GM18519 (cell line): ENCODE measurements around the gene LSM12.
"Not testable (repeated sequence)": the region's sequence is repeated elsewhere in the genome, so short reads cannot be mapped to it uniquely, and the experiment has no call there.

ENCODE experiments used
- ATAC-seq: cut with Tn5 transposase; IDR thresholded peaks from one replicate; pipeline ENCODE4 v1.9.1; 2021; ENCODE audit warnings: mild to moderate bottlenecking, moderate library complexity; ENCODE audit not compliant: unreplicated experiment, low FRiP score

LSM12 gene

DNA sequence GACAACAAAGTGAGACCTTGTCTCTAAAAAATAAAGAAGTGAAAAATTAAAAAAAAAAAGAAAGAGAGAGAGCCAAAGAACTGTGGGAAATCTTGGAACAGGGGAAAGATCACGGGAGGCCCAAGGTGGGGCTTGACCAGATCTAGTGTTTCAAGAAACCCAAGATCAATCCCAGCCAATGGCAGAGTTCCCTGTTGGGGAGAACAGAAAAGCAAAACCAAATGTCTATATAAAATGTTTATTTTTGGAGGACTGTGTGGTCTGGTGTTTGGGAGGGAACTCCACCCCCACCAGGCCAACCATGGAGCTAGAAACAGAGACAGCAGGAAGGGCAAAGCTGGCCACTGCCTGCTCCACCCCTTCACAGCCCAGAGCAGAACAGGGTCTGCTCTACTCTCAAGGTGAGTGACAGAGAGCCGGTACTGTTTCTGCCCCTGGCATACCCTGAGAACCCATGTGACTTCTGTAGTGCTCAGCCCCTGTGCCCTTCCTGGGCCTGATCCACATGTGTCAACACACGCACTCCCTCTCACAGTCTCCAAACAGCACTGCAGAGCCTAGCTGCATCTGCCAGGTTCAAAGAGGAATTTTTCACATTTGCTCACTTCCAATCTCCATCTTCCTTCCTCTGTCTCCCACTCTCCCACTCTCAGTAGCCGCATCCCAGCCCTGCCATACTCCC lies 55.4 kb downstream of the LSM12 start:
- no peak for ATAC-seq

- ATAC-seq = no peak
These were observed 58.1 kb downstream of the LSM12 start for GRCh38 chr17:44008205-44008909.

GRCh38 chr17:44007346-44008204 lies 58.9 kb downstream of the LSM12 start:
- no peak for ATAC-seq

GRCh38 chr17:44006598-44007345 lies 59.7 kb downstream of the LSM12 start:
- no peak for ATAC-seq

DNA sequence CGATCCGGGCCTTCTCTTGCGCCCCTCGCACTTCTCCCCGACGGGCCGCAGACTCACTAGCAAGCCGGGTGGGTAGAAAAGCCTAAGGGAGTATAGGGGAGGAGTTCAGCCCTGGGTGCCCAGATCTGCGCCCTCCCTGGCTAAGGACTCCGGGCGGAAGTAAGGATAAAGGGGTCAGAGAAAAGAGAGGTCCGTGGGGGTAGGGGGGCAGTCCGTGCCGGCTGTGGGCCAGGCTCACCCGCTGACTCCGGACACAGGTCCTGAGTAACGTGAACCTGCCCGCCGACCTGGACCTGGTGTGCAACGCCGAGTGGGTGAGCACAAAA lies 60.2 kb downstream of the LSM12 start:
- ATAC-seq = no peak

- ATAC-seq = no peak
These were observed 60.8 kb downstream of the LSM12 start for GRCh38 chr17:44005527-44006271.

DNA sequence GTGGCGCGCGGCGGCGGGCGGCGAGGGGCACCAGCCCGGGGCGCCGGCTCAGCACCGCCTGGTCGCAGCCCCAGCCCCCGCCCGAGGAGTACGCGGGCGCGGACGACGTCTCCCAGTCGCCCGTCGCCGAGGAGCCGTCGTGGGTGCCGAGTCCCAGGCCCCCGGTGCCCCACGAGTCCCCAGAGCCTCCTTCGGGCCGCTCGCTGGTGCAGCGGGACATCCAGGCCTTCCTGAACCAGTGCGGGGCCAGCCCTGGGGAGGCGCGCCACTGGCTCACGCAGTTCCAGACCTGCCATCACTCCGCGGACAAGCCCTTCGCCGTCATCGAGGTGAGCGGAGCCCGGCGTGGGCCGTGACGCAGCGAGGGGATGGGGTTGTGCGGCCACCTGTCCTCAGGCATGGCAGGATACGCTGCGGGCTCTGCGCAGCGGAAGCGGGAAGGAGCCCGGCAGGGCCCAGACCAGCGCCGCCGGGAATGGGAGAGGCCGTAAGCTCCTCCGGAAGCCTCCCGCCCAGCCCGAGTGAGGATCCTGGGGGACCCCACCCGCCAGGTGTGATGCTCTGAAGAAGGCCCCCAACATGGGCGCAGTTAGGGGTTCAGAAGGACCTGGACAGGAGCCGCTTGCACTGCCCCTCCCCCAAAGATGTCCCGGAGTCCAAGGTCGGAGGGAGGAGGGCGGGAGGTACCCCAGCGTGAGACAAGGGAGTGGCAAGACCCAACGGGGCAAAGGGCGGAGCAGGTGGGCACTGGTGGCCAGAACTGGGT lies 61.5 kb downstream of the LSM12 start:
- no peak for ATAC-seq

GRCh38 chr17:44004077-44004760 lies 62.3 kb downstream of the LSM12 start, which contains the start of gene NAGS:
Gene NAGS (plus strand): TSS chr17:44004622. CDS start chr17:44004664, 42 bp downstream.
- ATAC-seq = no peak

DNA sequence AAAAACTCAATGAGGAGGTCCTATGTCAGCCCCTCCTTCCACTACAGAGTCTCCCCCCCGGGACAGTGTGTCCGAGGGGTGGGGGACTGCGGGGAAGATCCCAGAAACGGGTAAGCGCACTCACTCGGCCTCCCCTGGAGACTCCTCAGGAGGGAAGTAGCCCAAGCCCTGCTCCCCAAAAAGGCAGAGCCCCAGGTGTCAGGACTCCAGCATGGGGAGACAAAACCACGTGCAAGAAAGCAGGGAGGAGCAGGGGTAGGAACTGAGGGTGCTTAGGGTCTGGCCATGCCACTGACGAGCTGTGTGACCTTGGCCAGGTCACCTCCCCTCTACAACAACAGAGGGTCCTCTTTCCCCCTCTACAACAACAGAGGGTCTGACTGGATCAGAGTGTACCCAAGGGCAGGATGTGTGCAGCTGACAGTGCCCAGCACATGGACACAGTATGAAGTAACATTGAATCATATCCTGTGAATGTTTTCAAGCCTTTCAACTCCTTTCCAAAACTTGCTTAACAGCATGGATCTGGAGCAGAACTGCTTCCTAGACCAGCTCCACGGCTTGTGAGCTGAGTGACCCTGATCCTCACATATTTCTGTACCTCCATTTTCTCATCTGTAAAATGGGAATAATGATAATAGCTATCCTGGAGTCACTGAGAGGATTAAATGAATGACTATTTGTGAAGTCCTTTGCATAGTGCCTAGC lies 64.2 kb downstream of the LSM12 start:
- ATAC-seq = no peak

DNA sequence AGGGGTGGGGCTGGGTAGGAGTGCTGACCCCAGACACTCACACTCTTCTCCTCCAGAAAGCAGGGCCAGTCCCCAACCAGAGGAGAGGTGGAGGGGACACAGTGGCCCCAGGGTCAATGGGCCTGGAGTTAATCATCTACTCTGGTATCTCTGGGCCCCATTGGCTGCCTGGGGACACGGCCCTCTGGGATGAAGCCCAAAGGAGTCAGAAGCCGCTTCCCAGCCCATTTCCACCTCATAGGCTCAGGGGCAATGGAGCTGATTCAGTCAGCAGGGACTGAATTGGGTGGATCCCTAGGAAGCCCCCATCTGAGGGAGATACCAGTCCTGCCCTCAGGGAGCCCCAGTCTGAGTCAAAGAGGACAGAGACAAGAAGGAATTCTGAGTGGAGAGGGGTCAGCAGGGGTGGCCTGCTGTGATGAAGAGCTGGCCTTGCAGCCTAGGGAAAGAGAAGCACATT lies 65.0 kb downstream of the LSM12 start:
- ATAC-seq = no peak

GRCh38 chr17:44000871-44001460 lies 65.5 kb downstream of the LSM12 start:
- no peak for ATAC-seq

DNA sequence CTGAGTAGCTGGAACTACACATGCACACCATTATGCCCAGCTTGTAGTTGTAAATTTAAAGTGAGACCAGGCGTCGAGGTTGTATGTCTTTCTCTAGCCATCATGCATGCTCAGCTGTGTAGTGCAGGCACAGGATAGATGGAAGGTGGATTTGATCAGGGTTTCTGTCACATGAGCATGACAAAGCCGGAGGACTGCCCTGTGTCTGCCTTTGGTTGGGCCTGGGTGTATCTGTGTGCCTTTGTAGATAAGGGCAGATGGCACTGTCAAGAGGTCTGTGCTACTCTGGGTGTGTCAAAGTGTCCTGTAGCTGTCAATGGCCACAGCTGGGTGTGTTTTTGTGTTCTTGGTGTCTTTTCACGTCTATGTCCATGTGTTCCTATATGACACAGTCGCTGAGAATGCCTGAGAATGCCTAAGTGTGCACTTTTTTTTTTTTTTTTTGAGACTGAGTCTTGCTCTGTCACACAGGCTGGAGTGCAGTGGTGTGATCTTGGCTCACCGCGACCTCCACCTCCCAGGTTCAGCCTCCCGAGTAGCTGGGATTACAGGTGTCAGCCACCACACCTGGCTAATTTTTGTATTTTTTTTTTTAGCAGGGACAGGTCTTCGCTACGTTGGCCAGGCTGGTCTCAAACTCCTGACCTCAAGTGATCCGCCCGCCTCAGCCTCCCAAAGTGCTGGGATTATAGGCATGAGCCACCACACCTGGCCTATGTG lies 66.2 kb downstream of the LSM12 start:
- ATAC-seq = no peak

- no peak for ATAC-seq
These were observed 67.4 kb downstream of the LSM12 start for GRCh38 chr17:43999024-43999423.

DNA sequence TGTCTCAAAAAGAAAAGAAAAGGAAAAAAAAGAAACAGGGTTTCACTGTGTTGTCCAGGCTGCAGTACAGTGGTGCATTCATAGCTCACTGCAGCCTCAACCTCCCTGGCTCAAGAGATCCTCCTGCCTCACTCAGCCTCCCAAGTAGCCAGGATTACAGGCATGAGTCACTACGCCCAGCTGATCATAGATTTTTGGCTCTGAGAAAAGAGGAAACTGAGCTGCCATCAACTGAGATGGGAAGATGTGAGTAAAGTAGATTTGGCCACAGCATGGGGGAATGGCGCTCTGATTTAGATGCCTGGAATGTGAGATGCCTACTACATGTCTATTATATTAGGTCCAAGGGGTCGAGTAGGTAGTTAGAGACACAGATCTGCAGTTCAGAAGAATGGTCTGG lies 67.9 kb downstream of the LSM12 start:
- ATAC-seq = no peak

DNA sequence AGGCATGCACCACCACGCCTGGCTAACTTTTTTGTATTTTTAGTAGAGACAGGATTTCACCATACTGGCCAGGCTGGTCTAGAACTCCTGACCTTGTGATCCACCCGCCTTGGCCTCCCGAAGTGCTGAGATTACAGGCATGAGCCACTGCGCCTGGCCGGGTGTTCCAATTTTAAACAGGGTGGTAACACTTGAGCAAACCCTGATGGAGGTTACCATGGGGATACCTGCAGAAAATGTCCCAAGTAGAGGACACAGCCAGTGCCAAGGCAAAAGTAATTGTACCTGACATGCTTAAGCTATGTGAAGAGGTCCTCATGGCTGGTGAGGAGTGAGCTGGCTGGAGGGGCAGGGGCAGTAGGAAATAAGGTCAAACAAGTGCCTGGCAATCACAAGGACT lies 69.3 kb downstream of the LSM12 start:
- not testable (repeated sequence) for ATAC-seq

- no peak for ATAC-seq
These were observed 71.4 kb downstream of the LSM12 start for GRCh38 chr17:43995150-43995471.
